GM18499 (cell line): Measurements from ENCODE around the gene CDK5R1.

Source experiments
- ATAC-seq: cut with Tn5 transposase; IDR thresholded peaks from one replicate; pipeline ENCODE4 v1.9.1; 2021; ENCODE audit warnings: moderate number of reproducible peaks; ENCODE audit not compliant: insufficient read depth, unreplicated experiment

CDK5R1 gene

DNA sequence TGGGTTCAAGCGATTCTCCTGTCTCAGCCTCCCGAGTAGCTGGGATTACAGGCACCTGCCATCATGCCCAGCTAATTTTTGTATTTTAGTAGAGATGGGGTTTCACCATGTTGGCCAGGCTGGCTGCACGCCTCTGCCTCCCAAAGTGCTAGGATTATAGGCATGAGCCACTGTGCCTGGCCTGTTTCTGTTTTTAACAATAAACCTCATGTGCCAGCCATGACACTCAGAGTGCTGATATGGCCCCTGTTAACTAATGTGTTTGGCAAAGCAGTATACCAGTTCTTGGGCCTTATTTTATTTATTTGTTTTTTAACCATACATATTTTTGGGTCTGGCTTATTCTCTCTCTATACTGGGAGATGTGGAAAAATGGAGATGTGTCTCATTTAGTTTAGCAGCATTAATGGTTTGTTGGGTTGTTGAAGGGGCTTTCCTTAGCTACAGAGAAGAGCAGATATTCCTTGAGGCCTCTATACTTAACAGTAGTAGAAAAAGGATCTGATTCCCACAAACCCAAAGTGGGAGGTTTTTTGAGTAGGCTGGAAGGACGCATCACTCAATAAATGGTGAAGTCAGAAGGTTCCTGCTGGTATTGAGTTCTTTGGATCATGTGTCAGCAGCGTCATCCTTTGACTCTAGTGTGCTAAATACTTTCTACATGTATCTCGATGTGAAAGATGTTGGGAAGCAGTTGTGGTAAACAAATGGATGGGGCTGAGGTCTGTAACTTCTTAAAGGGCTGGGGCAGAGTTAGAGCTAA lies 16.2 kb upstream of the CDK5R1 start:
- ATAC-seq, result no peak

DNA sequence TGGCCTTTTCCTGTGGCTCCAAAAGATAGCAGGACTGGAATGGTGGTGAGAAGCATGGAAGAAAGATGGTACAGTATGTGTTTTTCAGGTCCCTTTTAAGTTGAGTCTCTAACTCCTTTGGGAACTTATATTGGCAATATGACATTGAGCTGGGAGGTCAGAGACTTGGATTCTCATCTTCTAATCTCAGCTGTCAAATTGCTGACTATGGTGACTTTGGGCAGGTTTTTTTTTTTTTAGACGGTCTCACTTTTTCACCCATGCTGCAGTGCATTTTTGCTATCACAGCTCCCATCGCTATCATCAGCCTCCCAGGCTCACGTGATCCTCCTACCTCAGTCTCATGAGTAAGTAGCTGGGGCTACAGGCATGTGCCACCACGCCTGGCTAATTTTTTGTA lies 15.1 kb upstream of the CDK5R1 start:
- ATAC-seq, result no peak

DNA sequence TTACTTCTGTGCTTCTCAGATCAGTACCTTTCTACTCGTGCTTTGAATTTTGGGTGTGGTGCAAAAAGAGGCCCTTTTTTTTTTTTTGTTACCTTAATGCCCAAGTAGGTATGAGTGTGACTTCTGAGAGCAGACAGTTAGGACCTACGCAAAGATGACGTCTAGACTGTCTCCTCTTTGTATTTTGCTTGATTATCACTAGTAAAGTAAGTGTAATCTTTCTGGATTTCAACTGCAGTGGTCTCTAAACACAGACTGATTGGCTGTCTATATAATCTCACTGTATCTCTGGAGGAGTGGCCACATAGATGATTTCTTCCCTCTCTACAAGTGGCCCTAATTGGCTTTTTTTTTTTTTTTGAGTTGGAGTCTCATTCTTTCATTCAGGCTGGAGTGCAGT lies 11.5 kb upstream of the CDK5R1 start:
- no peak for ATAC-seq

GRCh38 chr17:32477220-32477619 lies 9.6 kb upstream of the CDK5R1 start:
- ATAC-seq, result no peak

DNA sequence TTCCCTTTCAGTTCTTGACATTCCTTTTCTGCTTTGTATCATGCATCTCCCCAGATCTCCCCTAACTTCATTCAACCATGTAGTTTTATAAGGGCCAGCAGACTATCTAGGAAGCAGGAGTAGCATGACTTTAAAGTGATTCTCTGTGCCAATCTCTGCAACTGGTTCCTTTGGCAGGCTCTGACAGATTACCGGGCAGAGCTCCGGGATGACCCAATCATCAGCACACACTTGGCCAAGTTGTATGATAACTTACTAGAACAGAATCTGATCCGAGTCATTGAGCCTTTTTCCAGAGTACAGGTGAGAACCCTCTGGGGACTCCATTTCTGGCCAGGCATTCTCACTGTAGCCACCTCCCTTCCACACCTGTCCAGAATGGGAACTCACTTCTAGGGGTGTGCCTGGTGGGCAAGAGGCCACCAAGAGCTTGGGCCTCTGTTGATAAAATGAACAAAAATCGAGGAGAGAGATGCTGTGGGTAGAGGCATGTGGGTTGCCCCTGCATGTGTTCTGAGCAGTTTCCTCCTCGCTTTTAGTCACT lies 7.6 kb upstream of the CDK5R1 start:
- ATAC-seq, result no peak

GRCh38 chr17:32481193-32481592 lies 5.6 kb upstream of the CDK5R1 start:
- ATAC-seq, result no peak

DNA sequence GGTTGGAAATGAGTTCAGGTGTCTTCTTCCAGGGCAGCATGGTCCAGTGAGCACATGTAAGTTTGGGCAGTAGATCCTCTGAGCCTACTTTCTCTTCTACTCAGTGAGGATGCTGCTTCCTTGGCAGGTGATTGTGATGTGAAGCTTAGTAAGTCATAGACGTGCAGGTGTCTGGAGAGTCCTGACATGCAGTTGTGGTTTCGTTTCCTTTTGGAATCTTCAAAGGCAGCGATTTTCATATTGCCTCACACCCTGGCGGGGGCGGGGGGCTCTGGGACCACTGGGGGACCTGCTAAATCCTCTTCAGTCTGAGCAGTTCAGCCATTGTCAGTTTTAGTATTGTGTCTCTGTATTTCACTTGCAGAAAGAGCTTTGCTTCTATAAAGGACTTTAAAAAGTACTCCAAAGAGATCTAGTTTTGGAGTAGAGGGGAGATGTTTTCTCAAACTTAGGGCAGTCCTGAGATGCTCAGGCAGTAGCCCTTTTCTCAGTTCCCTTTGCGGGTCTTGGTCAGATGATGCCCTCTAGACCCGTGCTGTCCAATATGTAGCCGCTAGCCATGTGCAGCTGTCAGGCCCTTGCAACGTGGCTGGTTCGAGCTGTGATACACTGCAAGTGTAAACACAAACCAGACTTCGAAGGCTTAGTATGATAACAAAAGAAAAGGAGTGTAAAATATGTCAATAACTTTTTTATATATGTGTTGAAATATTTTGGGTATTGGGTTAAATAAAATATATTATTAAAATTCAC lies 4.0 kb upstream of the CDK5R1 start:
- no peak for ATAC-seq

DNA sequence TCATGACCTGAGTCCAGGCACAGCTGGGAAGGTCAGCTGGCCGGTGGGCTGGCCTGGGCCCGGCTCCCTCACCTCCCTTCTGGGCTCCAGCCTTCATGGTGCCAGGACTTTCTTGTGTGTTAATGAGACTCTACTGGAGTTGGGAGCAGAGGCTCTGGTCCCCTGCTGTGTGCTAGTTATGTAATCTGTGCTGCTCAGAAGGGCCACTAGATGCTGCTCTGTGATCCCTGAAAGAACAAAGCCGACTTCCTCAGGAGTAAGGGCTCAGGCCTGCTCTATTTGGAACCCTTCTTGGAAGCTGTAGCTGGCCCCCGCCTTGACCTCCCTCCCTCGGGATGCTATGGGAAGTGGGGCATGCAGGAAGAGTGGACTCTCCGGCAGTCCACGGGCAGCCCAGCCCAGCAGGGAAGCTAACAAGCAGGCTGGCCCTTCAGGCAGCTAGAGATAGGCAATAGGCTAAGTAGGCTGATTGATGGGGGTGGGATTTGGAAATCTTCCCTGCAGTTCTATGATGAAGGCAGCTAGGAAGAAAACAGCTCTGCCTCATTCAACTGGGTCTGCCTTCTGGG lies 3.3 kb upstream of the CDK5R1 start:
- ATAC-seq, result no peak

- no peak for ATAC-seq
Measured at GRCh38 chr17:32484041-32484461, 2.7 kb upstream of the CDK5R1 start.

GRCh38 chr17:32484628-32485027 lies 2.2 kb upstream of the CDK5R1 start:
- no peak for ATAC-seq

- no peak for ATAC-seq
Measured at GRCh38 chr17:32485261-32486110, 1.3 kb upstream of the CDK5R1 start.

DNA sequence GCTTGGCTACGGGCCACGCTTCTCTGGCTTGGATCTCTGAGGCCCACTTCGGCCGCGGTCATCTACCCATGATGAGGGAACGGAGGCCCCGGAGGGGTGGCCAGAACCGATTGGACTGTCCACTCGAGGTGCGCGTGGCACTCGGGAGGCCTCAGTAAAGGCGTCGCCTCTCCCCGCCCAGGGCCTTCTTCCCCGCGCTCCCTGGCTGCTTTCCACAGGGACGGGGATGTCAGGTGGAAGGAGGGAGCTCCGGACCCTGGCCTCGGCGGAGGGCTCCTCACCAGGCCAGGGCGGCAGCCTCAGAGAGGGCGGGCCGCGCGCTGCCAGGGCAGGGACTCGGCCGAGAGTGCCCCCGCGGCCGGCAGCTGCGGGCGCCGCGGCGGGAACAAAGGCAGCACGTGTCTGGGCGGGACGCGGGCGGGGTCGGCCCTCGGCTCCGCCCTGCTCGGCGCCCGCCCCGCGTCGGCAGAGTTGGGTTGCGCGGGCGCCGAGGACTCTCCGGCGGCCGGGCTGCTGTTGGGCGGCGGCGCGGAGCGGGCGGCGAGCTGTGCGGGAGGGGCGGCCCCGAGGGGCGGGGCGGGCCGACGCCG lies 587 bp upstream of the CDK5R1 start:
- no peak for ATAC-seq

GRCh38 chr17:32487473-32488176 lies 832 bp downstream of the CDK5R1 start:
- ATAC-seq, result no peak

- no peak for ATAC-seq
Measured at GRCh38 chr17:32488177-32488542, 1.4 kb downstream of the CDK5R1 start.

DNA sequence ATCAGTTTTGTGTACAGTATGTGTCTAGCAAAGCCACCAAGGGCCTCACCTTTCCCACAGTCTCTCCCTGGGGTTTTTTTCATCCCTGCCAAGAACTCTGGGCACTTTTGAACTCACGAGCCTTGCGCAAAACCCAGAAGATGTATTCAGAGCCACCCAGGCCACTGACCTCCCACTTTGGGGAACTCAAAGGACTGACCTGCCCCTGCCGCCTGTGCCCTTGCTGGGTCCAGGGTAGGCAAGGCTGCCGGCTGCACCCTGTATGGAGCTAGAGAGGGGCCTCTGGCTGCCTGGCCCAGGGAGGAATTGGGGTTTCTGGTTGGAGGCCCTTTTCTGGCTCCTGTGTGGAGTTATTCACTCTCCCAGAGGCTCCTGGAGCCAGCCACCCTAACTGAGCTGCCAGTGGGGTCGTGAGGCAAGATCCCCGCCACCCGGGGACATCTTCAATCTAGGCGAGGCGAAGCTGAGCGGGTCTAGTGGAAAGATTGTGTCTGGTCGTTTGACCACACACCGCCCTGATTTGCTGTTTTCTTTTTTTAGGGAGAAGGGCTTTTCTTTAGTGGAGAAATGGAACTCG lies 1.9 kb downstream of the CDK5R1 start:
- no peak for ATAC-seq

DNA sequence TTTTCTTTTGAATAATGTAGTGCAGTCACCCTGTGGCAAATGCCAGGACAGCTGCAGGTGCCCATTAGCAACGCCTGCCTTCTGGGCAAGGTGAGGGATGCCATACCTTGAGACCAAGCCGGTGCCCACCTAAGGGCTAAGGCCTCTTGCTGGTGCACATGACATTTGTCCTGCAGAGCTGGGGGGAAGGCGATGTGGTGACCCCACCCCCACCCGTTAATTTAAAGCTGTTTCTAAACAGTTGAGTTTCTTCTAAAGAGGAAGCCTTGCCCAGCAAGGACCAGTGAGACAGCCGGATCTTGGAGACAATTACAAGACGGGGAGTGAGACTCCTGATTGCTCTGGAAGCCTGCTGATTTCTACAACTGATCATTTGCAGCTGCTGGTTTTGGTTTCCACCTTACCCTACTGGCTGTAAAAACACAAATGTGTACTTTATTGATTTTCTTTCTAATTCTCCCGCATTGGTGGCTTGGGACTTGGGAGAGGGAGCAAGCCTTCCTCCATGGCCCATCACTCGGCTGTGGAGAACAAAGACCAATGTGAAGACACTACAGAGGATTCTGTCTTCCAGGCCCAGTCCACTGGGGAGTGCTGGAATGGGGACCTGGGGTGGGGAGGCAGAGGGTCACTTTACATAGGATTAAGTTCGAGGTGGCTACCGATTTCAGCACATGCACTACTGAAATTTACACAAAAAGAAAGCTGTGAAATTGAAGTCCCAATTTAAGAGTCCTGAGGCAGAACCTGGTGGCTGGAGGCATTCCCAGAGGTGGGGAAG lies 2.7 kb downstream of the CDK5R1 start:
- no peak for ATAC-seq

DNA sequence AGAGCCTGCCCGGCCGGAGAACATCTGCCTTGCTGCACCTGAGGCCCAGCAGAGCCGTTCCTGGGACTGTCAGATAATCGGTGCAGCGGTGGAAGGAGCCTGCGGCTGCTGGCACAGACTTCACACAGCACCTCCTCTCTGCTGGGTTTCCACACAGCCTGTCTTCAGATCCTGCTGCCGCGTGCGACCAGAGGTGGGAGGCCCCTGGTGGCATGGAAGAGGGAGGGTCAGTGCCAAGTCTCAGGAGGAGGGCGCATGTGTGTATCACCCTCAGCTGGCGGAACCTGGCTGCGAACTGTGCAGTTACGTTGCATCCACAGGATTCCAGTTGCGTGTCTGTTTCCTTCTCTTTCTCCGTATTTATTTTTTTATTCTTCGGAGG lies 3.3 kb downstream of the CDK5R1 start:
- ATAC-seq, result no peak
